Fibroblast of skin of right quadriceps (primary cell): ENCODE data around the gene ZNF121.
A peak's percentile ranks its signal among the peaks of the same experiment; 100 is the strongest.
"Not testable (repeated sequence)": the region's sequence is repeated elsewhere in the genome, so short reads cannot be mapped to it uniquely, and the experiment has no call there.

Experiments used
- DNase-seq: peaks from one replicate; pipeline ENCODE4 v3.0.0-alpha.2; 2013

ZNF121 gene

GRCh38 chr19:9584073-9584833 lies at the start of gene ZNF121:
Gene ZNF121, minus strand, starts transcription at chr19:9584504. Its CDS starts 16,407 bp downstream, at chr19:9568097.
- DNase-seq, result peak; percentile 79

- DNase-seq, result no peak
Measured at GRCh38 chr19:9627856-9628255, 43.6 kb upstream of the ZNF121 start.

GRCh38 chr19:9622531-9622930 lies 38.2 kb upstream of the ZNF121 start:
- DNase-seq, result no peak

- DNase-seq, result peak; percentile 91
Measured at GRCh38 chr19:9621156-9622037, 37.1 kb upstream of the ZNF121 start, which contains the start of gene ZNF561. Gene ZNF561, minus strand, starts transcription at chr19:9621232. Its CDS starts 1,776 bp downstream, at chr19:9619456.

GRCh38 chr19:9620842-9621155 lies 36.5 kb upstream of the ZNF121 start:
- no peak for DNase-seq

GRCh38 chr19:9615844-9616243 lies 31.5 kb upstream of the ZNF121 start:
- no peak for DNase-seq

GRCh38 chr19:9610484-9611113 lies 26.3 kb upstream of the ZNF121 start:
- DNase-seq, result no peak

GRCh38 chr19:9608912-9609311 lies 24.6 kb upstream of the ZNF121 start:
- DNase-seq, result no peak

- DNase-seq, result peak; percentile 69
Measured at GRCh38 chr19:9597027-9597426, 12.7 kb upstream of the ZNF121 start.

- DNase-seq, result peak; percentile 48
Measured at GRCh38 chr19:9586764-9587163, 2.5 kb upstream of the ZNF121 start.

GRCh38 chr19:9582081-9582725 lies 2.1 kb downstream of the ZNF121 start:
- DNase-seq, result not testable (repeated sequence)

- DNase-seq, result no peak
Measured at GRCh38 chr19:9580728-9581127, 3.6 kb downstream of the ZNF121 start.

GRCh38 chr19:9570255-9570654 lies 14.0 kb downstream of the ZNF121 start:
- DNase-seq, result no peak

GRCh38 chr19:9566729-9567128 lies 17.6 kb downstream of the ZNF121 start:
- no peak for DNase-seq

- DNase-seq, result peak; percentile 11
Measured at GRCh38 chr19:9565900-9566705, 18.2 kb downstream of the ZNF121 start.

GRCh38 chr19:9552536-9553274 lies 31.6 kb downstream of the ZNF121 start:
- DNase-seq, result no peak

- no peak for DNase-seq
Measured at GRCh38 chr19:9547870-9548269, 36.4 kb downstream of the ZNF121 start.

- DNase-seq, result not testable (repeated sequence)
Measured at GRCh38 chr19:9541281-9541680, 43.0 kb downstream of the ZNF121 start.

GRCh38 chr19:9539921-9540320 lies 44.4 kb downstream of the ZNF121 start:
- DNase-seq, result not testable (repeated sequence)

GRCh38 chr19:9539201-9539600 lies 45.1 kb downstream of the ZNF121 start:
- DNase-seq, result not testable (repeated sequence)
